Endothelial cell of umbilical vein (primary cell): ENCODE results near the gene MAPK8. TPM values are rescaled to one million over a fixed set of nuclear protein-coding genes. Genes with fewer than 3 reads are reported as not detected.

Source experiments
- BruUV-seq: library from RNA; stranded (reverse); fragments of 400-500 nt; replicated peaks from 2 replicates; lab custom pipeline; 2021; lab: Mats Ljungman, UMichigan
- CTCF ChIA-PET: fragments of 300-600, 350-600 bp; sonication (Branson Sonifier 250); formaldehyde crosslinking; loops from one replicate; lab custom pipeline; 2021; ENCODE audit warnings: antibody characterized with exemption, inconsistent platforms; lab: Charles Lee
- POLR2A ChIA-PET: fragments of 300-600, 350-600 bp; sonication (Branson Sonifier 250); formaldehyde crosslinking; loops from one replicate; lab custom pipeline; 2021; ENCODE audit warnings: antibody characterized with exemption, inconsistent platforms; lab: Charles Lee
- DNase-seq: peaks from one replicate; pipeline ENCODE4 v3.0.0-alpha.2; 2011; ENCODE audit warnings: low read depth, low spot score
- FAIRE-seq: peaks from 2 replicates; lab custom pipeline; 2011; peaks lifted over from hg19 to GRCh38; lab: Jason Lieb, UNC
- H2AFZ ChIP-seq: 2 replicates; pipeline ENCODE4 v1.6.0; 2012; ENCODE audit warnings: low read depth, low read length, control low read depth, inconsistent platforms
- H3K27ac ChIP-seq: 2 replicates; pipeline ENCODE4 v1.5.1; 2011; ENCODE audit warnings: low read depth, mild to moderate bottlenecking, control low read depth, low read length, moderate library complexity; ENCODE audit not compliant: insufficient read depth
- H3K27me3 ChIP-seq, 2 experiments: 2 replicates each; pipeline versions ENCODE4 v1.6.0 to v1.6.1; 2011; ENCODE audit warnings: low read length in 2 of 2, mixed read lengths in 1 of 2; ENCODE audit not compliant: control insufficient read depth in 2 of 2, insufficient read depth in 2 of 2
- H3K36me3 ChIP-seq, 2 experiments: 2 replicates in 1 of 2; 3 replicates in 1 of 2; pipeline ENCODE4 v1.5.1; 2011; ENCODE audit warnings: low read length in 2 of 2, mild to moderate bottlenecking in 1 of 2, moderate library complexity in 1 of 2; ENCODE audit not compliant: control insufficient read depth in 2 of 2, insufficient read depth in 2 of 2; ENCODE audit errors: extremely low read depth in 1 of 2
- H3K4me1 ChIP-seq: 3 replicates; pipeline ENCODE4 v1.5.1; 2011; ENCODE audit warnings: mild to moderate bottlenecking, low read length; ENCODE audit not compliant: control insufficient read depth, insufficient read depth; ENCODE audit errors: extremely low read depth
- H3K4me2 ChIP-seq: 2 replicates; pipeline ENCODE4 v1.6.1; 2011; ENCODE audit warnings: low read length, control low read depth, mixed read lengths; ENCODE audit not compliant: insufficient read depth
- H3K4me3 ChIP-seq, 3 experiments: fragments of 200-600 bp in 1 of 3; sonication (generic), shearing (Covaris generic) in 1 of 3; replicated peaks in 1 of 3; 2 replicates each; pipeline ENCODE4 v1.5.1; 2011 to 2016; ENCODE audit warnings: control low read depth in 3 of 3, low read length in 3 of 3, mild to moderate bottlenecking in 2 of 3, inconsistent platforms in 1 of 3, low read depth in 1 of 3, moderate library complexity in 1 of 3; ENCODE audit not compliant: insufficient read depth in 1 of 3
- H3K79me2 ChIP-seq: 2 replicates; pipeline ENCODE4 v1.6.0; 2012; ENCODE audit warnings: low read length, inconsistent platforms; ENCODE audit not compliant: control insufficient read depth, insufficient read depth
- H3K9ac ChIP-seq: replicated peaks from 2 replicates; pipeline ENCODE3; 2011; ENCODE audit warnings: low read length, control low read depth; ENCODE audit not compliant: insufficient read depth; ENCODE audit errors: extremely low read depth
- H3K9me1 ChIP-seq: replicated peaks from 3 replicates; pipeline ENCODE4 v1.6.0; 2011; ENCODE audit warnings: mild to moderate bottlenecking, low read length; ENCODE audit not compliant: control insufficient read depth, insufficient read depth; ENCODE audit errors: extremely low read depth
- H3K9me3 ChIP-seq: replicated peaks from 2 replicates; pipeline ENCODE4 v1.5.1; 2012; ENCODE audit warnings: low read length, inconsistent platforms; ENCODE audit not compliant: control insufficient read depth, insufficient read depth
- H4K20me1 ChIP-seq: replicated peaks from 2 replicates; pipeline ENCODE3; 2011; ENCODE audit warnings: mild to moderate bottlenecking, low read length; ENCODE audit not compliant: control insufficient read depth, insufficient read depth; ENCODE audit errors: extremely low read depth
- EZH2 ChIP-seq: IDR thresholded peaks from 2 replicates; pipeline ENCODE4 v1.6.1; 2012; ENCODE audit warnings: borderline replicate concordance, low read depth, mild to moderate bottlenecking, moderate library complexity, low read length, inconsistent platforms; ENCODE audit not compliant: severe bottlenecking
- FOS ChIP-seq: IDR thresholded peaks from 2 replicates; pipeline ENCODE4 v1.6.1; 2011; ENCODE audit warnings: mild to moderate bottlenecking, low read length, moderate library complexity, borderline replicate concordance; ENCODE audit not compliant: insufficient read depth
- GATA2 ChIP-seq: IDR thresholded peaks from 2 replicates; pipeline ENCODE4 v1.7.0; 2011; ENCODE audit warnings: low read depth, mild to moderate bottlenecking, moderate library complexity, mixed read lengths, low read length; ENCODE audit not compliant: insufficient read length, insufficient read depth
- JUN ChIP-seq: IDR thresholded peaks from 2 replicates; pipeline ENCODE4 v1.6.1; 2011; ENCODE audit warnings: borderline replicate concordance, low read depth; ENCODE audit not compliant: insufficient read length, insufficient read depth
- MYC ChIP-seq: IDR thresholded peaks from one replicate; pipeline ENCODE4 v1.6.1; 2011; ENCODE audit warnings: mild to moderate bottlenecking, low read depth, low read length
- POLR2A ChIP-seq: IDR thresholded peaks from 2 replicates; pipeline ENCODE4 v1.6.1; 2012; ENCODE audit warnings: low read depth, mild to moderate bottlenecking, control low read depth, low read length
- POLR2AphosphoS5 ChIP-seq: IDR thresholded peaks from 2 replicates; pipeline ENCODE4 v1.6.1; 2012; ENCODE audit warnings: low read depth, mild to moderate bottlenecking, control low read depth, low read length, moderate library complexity; ENCODE audit not compliant: insufficient read depth
- dilution Hi-C: fragments of 300-500 bp; cut with MboI; formaldehyde crosslinking; loops from one replicate; pipeline ENCODE4 v1.15.0; 2019; ENCODE audit warnings: low sequenced_read_pairs; ENCODE audit not compliant: extremely low pct_ligation_motif_present
- intact Hi-C: fragments of 100-400 bp; cut with micrococcal nuclease; formaldehyde crosslinking; loops from one replicate; pipeline ENCODE4 v1.10.0; 2022
- polyA plus RNA-seq, 4 experiments: library from polyadenylated mRNA; depleted of rRNA in 3 of 4; stranded (reverse) in 3 of 4; unstranded in 1 of 4; fragments of >200 nt; gene quantifications; 2 replicates each; pipeline versions ENCODE4 v1.2.1 to v1.2.3, GENCODE V29; 2011 to 2012; ENCODE audit warnings: missing spikeins in 1 of 4
- total RNA-seq: library from RNA; stranded (reverse); gene quantifications from 2 replicates; pipeline ENCODE4 v1.2.3, GENCODE V29; 2021
- TF ChIP-seq, protein P1 (sequence below), 2 donors: IDR thresholded peaks; 1 replicate in 1 of 2; 2 replicates in 1 of 2; pipeline ENCODE4 v1.5.1; 2011; ENCODE audit warnings: low read length in 2 of 2, mild to moderate bottlenecking in 2 of 2, moderate library complexity in 2 of 2, control low read depth in 1 of 2, inconsistent platforms in 1 of 2, low read depth in 1 of 2; ENCODE audit not compliant: insufficient read depth in 1 of 2; ENCODE audit errors: extremely low read depth in 1 of 2
- TF ChIP-seq, protein P2 (sequence below): IDR thresholded peaks from 2 replicates; pipeline ENCODE4 v1.6.1; 2011; ENCODE audit not compliant: insufficient read depth, insufficient read length

The MAPK8 gene
- total and polyA plus RNA-seq, 2 donors (not counting 3 experiments of a cell fraction or from before 2014, with no cell fraction given), result 25.3 to 56.2 TPM

DNA sequence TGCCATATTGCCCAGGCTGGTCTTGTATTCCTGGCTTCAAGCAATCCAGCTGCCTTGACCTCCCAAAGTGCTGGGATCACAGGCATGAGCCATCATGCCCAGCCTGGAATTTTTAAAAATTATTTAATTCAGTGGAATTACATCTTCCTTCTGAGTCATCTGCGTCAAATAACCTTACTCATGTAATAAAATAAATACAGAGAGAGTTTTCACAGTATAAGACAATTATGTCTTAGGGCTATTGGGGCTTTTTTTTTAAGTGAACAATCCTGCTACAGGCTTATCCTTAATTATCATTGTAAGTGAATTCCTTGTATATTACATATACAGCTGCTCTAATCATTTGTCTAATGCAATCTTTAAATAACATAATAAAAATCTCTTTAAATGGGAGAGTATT is 108.3 kb downstream of the MAPK8 start:
- H3K27me3 ChIP-seq, result no peaks in the 10 kb centered on the region
- dilution Hi-C loops (no loop called here), intact Hi-C loops (no loop called here)
- H3K9me1 ChIP-seq, result no peaks in the 10 kb centered on the region
- H3K4me1 ChIP-seq, result no peaks in the 10 kb centered on the region
- TF ChIP-seq JUN, result no peak
- no peaks in the 10 kb centered on the region for H4K20me1 ChIP-seq
- POLR2A ChIA-PET, result no interaction called here
- no peak for DNase-seq
- H3K9ac ChIP-seq, result no peak overlapping the region
- H3K9me3 ChIP-seq, result no peaks in the 10 kb centered on the region
- no peak overlapping the region for H3K4me2 ChIP-seq
- H2AFZ ChIP-seq, result no peak overlapping the region
- H3K4me3 ChIP-seq, result no peak overlapping the region
- FAIRE-seq, result no peak
- H3K27ac ChIP-seq, result no peak overlapping the region
- no TSS peak for BruUV-seq
- CTCF ChIA-PET, result no interaction called here
- no peaks in the 10 kb centered on the region for H3K36me3 ChIP-seq
- no peaks in the 10 kb centered on the region for H3K79me2 ChIP-seq

DNA sequence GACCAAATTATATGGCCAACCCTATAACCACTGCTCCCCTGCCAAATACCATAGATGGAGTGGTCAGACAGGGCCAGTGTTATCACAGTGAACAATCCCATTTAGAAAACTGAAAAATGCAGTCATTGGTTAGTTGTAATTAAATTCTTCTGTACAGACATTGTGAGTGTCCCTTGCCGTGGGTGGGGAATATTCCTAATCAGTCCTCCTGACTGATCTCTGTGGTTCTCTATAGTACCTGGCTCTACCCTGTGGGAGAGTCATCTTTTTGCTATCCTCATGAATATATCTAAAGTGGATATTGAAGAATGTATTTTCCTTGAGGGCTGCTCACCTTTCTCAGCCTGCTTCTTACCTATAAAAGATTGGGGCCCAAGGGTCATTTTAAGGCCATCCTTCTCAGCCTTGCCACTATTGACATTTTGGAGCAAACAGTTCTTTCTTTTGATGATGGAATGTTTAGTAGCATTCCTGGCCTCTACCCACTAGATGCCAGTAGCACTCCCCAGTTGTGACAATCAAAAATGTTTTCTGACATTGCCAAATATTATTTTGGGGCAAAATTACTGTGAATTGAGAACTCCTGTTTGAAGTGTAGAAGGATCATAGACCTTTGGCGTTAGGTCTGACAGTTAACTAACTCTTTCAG is 110.2 kb downstream of the MAPK8 start:
- Histone ChIP-seq H3K4me2 (no peak overlapping the region), H4K20me1 (no peaks in the 10 kb centered on the region), H3K9me1 (no peaks in the 10 kb centered on the region), H3K4me3 (no peak overlapping the region), H3K79me2 (no peaks in the 10 kb centered on the region), H3K9me3 (no peaks in the 10 kb centered on the region), H3K36me3 (no peaks in the 10 kb centered on the region), H2AFZ (no peak overlapping the region), H3K27ac (no peak overlapping the region), H3K9ac (no peak overlapping the region), H3K4me1 (no peaks in the 10 kb centered on the region), H3K27me3 (no peaks in the 10 kb centered on the region)
- DNase-seq, result no peak
- no peak for FAIRE-seq
- ChIA-PET CTCF (interaction anchor here (1.1 to 2.5 kb wide), 5 partner anchors 28 to 239 kb away, joined by 3 to 11 read pairs (median 4); no protein-coding TSS in a partner anchor), POLR2A (no interaction called here)
- no TSS peak for BruUV-seq
- intact Hi-C loops (no loop called here), dilution Hi-C loops (no loop called here)
- no peak for TF ChIP-seq MYC
- TF ChIP-seq FOS, result no peak
- no peak for TF ChIP-seq EZH2
- TF ChIP-seq POLR2A, result no peak
- no peak for TF ChIP-seq GATA2
- no peak for TF ChIP-seq JUN
- TF ChIP-seq, protein P1, sequence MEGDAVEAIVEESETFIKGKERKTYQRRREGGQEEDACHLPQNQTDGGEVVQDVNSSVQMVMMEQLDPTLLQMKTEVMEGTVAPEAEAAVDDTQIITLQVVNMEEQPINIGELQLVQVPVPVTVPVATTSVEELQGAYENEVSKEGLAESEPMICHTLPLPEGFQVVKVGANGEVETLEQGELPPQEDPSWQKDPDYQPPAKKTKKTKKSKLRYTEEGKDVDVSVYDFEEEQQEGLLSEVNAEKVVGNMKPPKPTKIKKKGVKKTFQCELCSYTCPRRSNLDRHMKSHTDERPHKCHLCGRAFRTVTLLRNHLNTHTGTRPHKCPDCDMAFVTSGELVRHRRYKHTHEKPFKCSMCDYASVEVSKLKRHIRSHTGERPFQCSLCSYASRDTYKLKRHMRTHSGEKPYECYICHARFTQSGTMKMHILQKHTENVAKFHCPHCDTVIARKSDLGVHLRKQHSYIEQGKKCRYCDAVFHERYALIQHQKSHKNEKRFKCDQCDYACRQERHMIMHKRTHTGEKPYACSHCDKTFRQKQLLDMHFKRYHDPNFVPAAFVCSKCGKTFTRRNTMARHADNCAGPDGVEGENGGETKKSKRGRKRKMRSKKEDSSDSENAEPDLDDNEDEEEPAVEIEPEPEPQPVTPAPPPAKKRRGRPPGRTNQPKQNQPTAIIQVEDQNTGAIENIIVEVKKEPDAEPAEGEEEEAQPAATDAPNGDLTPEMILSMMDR (IDR thresholded peaks at IDR 0.05; ENCODE audit: extremely low read depth in 1 of 2, insufficient read depth in 1 of 2, low read depth in 1 of 2, low read length in 2 of 2), result no peak
- TF ChIP-seq, protein P2, sequence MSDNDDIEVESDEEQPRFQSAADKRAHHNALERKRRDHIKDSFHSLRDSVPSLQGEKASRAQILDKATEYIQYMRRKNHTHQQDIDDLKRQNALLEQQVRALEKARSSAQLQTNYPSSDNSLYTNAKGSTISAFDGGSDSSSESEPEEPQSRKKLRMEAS, result no peak
- no peak for TF ChIP-seq POLR2AphosphoS5
